GM06990 (cell line): Measurements from ENCODE around the gene TCP11.

Experiments
- DNase-seq: peaks from one replicate; pipeline ENCODE4 v3.0.0-alpha.2; 2011; ENCODE audit not compliant: insufficient read length; ENCODE audit errors: extremely low read depth
- H3K27me3 ChIP-seq: replicated peaks from 2 replicates; pipeline ENCODE4 v1.6.0; 2011; ENCODE audit warnings: low read length; ENCODE audit not compliant: control insufficient read depth, insufficient read depth
- H3K36me3 ChIP-seq: 2 replicates; pipeline ENCODE4 v1.5.1; 2011; ENCODE audit warnings: low read length; ENCODE audit not compliant: control insufficient read depth, insufficient read depth
- H3K4me3 ChIP-seq: replicated peaks from 2 replicates; pipeline ENCODE4 v1.5.1; 2011; ENCODE audit warnings: low read depth, mild to moderate bottlenecking, control low read depth, low read length
- CTCF ChIP-seq: IDR thresholded peaks from 2 replicates; pipeline ENCODE4 v1.5.1; 2011; ENCODE audit warnings: low read length, control low read depth, mild to moderate bottlenecking, inconsistent platforms; ENCODE audit not compliant: insufficient read depth, poor library complexity, severe bottlenecking

The TCP11 gene

DNA sequence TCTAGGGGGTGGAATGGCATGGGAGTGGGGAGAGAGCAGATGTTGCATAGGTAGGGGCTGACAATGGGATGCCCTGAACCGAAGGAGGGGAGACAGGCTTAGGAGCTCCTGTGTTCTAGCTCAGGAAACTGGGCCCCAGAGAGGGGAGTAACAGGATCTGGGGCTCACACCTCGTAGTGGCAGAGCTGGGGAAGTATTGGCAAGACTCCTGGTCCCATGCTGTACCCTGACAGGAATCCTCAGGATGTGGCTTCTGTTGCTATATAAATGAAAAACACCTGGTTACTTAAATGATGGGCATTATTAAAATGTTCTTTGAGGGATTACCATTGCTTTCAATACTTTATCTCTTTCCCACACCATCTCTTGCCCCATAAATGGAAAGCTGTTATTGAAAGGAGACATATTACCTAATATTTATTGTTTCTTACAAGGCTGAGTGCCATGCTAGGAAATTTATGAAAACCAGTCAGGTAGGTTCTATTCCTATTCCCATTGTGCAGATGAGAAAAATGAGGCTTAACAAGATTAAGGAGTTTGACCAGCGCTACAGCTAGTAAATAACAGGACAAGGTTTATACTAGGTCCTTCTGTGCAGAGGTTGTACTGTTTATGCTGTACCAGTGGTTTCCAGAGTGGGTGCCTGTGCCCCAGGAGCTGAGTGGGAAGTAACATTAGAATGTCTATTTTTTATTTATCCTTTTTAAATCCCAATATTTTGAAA is 35.3 kb upstream of the TCP11 start:
- no peak overlapping the region for H3K4me3 ChIP-seq
- no peaks in the 10 kb centered on the region for H3K36me3 ChIP-seq
- TF ChIP-seq CTCF, result no peak
- DNase-seq, result no peak
- peaks cover 2% of the 10 kb centered on the region for H3K27me3 ChIP-seq

GRCh38 chr6:35174501-35174900 is 33.4 kb upstream of the TCP11 start:
- no peak for DNase-seq
- no peak for TF ChIP-seq CTCF

DNA sequence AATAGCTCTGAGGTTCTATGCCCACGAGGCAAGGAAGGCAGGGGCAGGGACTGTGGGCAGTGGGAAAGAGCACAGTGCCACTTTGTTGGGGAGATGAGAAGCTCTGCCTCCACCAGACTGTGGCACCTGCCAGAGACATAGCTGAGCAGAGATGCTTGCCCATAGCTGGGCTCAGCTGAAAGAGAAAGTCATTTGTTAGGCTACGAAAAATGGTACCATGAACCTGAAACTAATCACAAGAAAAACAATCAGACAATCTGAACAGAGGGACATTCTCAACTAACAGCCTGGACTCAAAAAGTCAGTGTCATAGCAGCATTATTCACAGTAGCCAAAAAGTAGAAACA is 32.9 kb upstream of the TCP11 start:
- Histone ChIP-seq H3K27me3 (peaks cover 2% of the 10 kb centered on the region), H3K36me3 (no peaks in the 10 kb centered on the region), H3K4me3 (no peak overlapping the region)
- no peak for DNase-seq
- TF ChIP-seq CTCF, result no peak

More at GRCh38 chr6:35174501-35174900, 33.4 kb upstream of the TCP11 start:
- H3K4me3 ChIP-seq, result no peak overlapping the region
- peaks cover 2% of the 10 kb centered on the region for H3K27me3 ChIP-seq
- no peaks in the 10 kb centered on the region for H3K36me3 ChIP-seq

DNA sequence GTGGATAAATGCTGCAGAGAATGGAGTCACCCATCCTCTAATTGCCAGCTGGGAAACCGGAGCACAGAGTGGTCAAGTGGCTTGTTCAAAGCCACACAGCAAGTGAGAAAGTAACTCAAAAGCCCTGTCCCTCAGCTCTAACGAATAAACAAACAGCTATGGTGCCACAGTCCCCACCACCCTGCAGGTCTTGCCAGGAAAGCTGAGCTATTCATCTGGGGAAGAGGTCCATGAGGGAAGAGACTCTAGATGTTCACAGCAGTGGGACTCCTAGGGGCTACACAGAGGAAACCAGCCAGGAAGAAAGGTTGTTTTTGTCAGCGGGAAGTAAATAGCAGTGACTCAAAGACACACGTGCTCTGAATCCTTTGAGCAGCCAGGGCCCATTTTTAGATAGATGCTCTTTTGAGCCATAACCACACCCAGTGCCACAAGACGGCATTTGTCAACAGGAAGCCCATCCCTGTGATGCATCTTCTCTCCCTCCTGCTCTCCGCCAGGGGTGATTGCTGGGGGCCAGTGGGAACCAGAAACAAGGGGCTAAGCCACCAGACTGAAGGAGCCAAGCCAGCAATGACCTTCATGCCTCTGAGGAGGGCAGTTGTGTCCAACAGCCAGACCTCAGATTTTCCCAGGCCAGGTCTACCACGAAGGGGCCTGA is 32.4 kb upstream of the TCP11 start:
- no peak for DNase-seq
- Histone ChIP-seq H3K4me3 (no peak overlapping the region), H3K36me3 (no peaks in the 10 kb centered on the region), H3K27me3 (peaks cover 2% of the 10 kb centered on the region)
- no peak for TF ChIP-seq CTCF

DNA sequence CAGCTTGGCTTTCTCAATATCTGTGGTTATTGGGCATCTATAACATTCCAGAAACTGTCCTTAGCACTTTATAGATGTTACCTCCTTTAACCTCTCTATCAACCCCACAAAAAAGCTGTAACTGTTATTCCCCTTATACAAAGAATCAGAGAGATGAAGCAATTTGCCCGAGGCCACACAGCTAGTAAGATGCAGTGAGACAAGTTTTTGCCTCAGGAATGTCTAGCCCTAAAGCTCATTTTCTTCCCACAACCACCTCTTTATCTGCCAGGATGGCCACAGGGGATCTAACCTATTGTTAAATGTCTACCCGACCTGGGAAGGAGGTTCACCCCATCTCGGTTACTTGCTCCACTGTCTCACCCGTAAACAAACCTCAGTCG is 31.9 kb upstream of the TCP11 start:
- no peak for DNase-seq
- no peaks in the 10 kb centered on the region for H3K36me3 ChIP-seq

More for the DNA sequence above, 31.9 kb upstream of the TCP11 start:
- H3K4me3 ChIP-seq, result no peak overlapping the region
- peaks cover 2% of the 10 kb centered on the region for H3K27me3 ChIP-seq
- no peak for TF ChIP-seq CTCF
